Panc1 (cell line): ENCODE measurements around the gene MCM8. TPM values are rescaled to one million over a fixed set of nuclear protein-coding genes. Genes with fewer than 3 reads are reported as not detected.

Experiments
- ATAC-seq: fragments of 200-7000 bp; cut with Tn5 transposase; 2 replicates; pipeline ENCODE4 v1.9.1; 2020; ENCODE audit warnings: mild to moderate bottlenecking, moderate library complexity
- BruUV-seq: library from RNA; stranded (reverse); fragments of 400-500 nt; replicated peaks from 2 replicates; lab custom pipeline; 2021; lab: Mats Ljungman, UMichigan
- CTCF ChIA-PET: fragments of 300-600 bp; sonication (Branson Sonifier 250); formaldehyde crosslinking; loops from one replicate; lab custom pipeline; 2022; ENCODE audit warnings: antibody characterized with exemption; lab: Charles Lee
- POLR2A ChIA-PET: fragments of 300-600 bp; sonication (Branson Sonifier 250); formaldehyde crosslinking; loops from one replicate; lab custom pipeline; 2022; ENCODE audit warnings: antibody characterized with exemption; lab: Charles Lee
- DNase-seq: peaks from one replicate; pipeline ENCODE4 v3.0.0-alpha.2; 2010; ENCODE audit warnings: low read depth, low spot score
- H3K27ac ChIP-seq: 2 replicates; pipeline ENCODE4 v1.5.1; 2011; ENCODE audit warnings: mild to moderate bottlenecking, low read length, inconsistent platforms
- H3K27me3 ChIP-seq: fragments of 200-500 bp; sonication (Bioruptor generic); 2 replicates; pipeline ENCODE4 v1.6.0; 2014; ENCODE audit warnings: low read length, inconsistent platforms; ENCODE audit not compliant: control insufficient read depth, insufficient read depth
- H3K36me3 ChIP-seq: fragments of 200-500 bp; sonication (Bioruptor generic); 2 replicates; pipeline ENCODE4 v1.5.1; 2014; ENCODE audit warnings: inconsistent platforms, mild to moderate bottlenecking, low read length, moderate library complexity; ENCODE audit not compliant: control insufficient read depth, insufficient read depth
- H3K4me1 ChIP-seq: 2 replicates; pipeline ENCODE4 v1.5.1; 2011; ENCODE audit warnings: inconsistent platforms, mild to moderate bottlenecking, low read length, moderate library complexity; ENCODE audit not compliant: control insufficient read depth, insufficient read depth
- H3K4me3 ChIP-seq, 2 experiments: 2 replicates each; pipeline ENCODE4 v1.5.1; 2011 to 2012; ENCODE audit warnings: low read depth in 2 of 2, low read length in 2 of 2, mild to moderate bottlenecking in 2 of 2, inconsistent platforms in 1 of 2, moderate library complexity in 1 of 2
- H3K9me3 ChIP-seq: fragments of 200-500 bp; sonication (Bioruptor generic); 2 replicates; pipeline ENCODE4 v1.5.1; 2014; ENCODE audit warnings: low read depth, mild to moderate bottlenecking, inconsistent platforms, low read length, moderate library complexity; ENCODE audit not compliant: control insufficient read depth, insufficient read depth
- CTCF ChIP-seq: fragments of 450-650 bp; IDR thresholded peaks from 2 replicates; pipeline ENCODE4 v1.5.1; 2017; ENCODE audit warnings: mild to moderate bottlenecking
- POLR2AphosphoS5 ChIP-seq: IDR thresholded peaks from 2 replicates; pipeline ENCODE4 v1.6.1; 2012; ENCODE audit warnings: mild to moderate bottlenecking, low read depth, low read length, moderate library complexity
- REST ChIP-seq, 2 experiments: IDR thresholded peaks; 2 replicates each; pipeline ENCODE4 v1.6.1; 2011 to 2012; ENCODE audit warnings: low read depth in 2 of 2, control low read depth in 1 of 2, low read length in 1 of 2, mild to moderate bottlenecking in 1 of 2, moderate library complexity in 1 of 2; ENCODE audit not compliant: insufficient read depth in 1 of 2
- SIN3A ChIP-seq: IDR thresholded peaks from 2 replicates; pipeline ENCODE4 v1.6.1; 2012; ENCODE audit warnings: low read depth, mild to moderate bottlenecking, low read length, moderate library complexity, borderline replicate concordance; ENCODE audit not compliant: insufficient read depth
- TCF7L2 ChIP-seq: IDR thresholded peaks from 2 replicates; pipeline ENCODE4 v1.6.1; 2011; ENCODE audit warnings: mild to moderate bottlenecking, low read depth, low read length, inconsistent platforms
- in situ Hi-C: cut with HindIII; loops from 2 replicates; pipeline ENCODE4 v1.10.0; 2016; ENCODE audit warnings: low sequenced_read_pairs, low pct_unique_long_range_greater_than_20kb
- intact Hi-C: fragments of 100-400 bp; cut with micrococcal nuclease; formaldehyde crosslinking; loops from one replicate; pipeline ENCODE4 v1.10.0; 2022; ENCODE audit not compliant: unreplicated experiment
- total RNA-seq: library from RNA; stranded (reverse); gene quantifications from one replicate; pipeline ENCODE4 v1.2.1, GENCODE V29; 2021; ENCODE audit not compliant: unreplicated experiment

The MCM8 gene
- total RNA-seq, 1 experiment from 2014 or later = 28.3 TPM

- DNase-seq (no peak), ATAC-seq (no peak)
- POLR2A ChIA-PET = no interaction called here
- no peaks in the 10 kb centered on the region for H3K4me1 ChIP-seq
- H3K9me3 ChIP-seq = no peaks in the 10 kb centered on the region
- H3K27ac ChIP-seq = no peak overlapping the region
- H3K4me3 ChIP-seq = no peak overlapping the region
- no peak for TF ChIP-seq REST (IDR thresholded peaks at IDR 0.05; ENCODE audit: insufficient read depth in 1 of 2, low read depth in 2 of 2, low read length in 1 of 2)
- TF ChIP-seq CTCF = no peak
- TF ChIP-seq SIN3A = no peak
- no peak for TF ChIP-seq TCF7L2
- TF ChIP-seq POLR2AphosphoS5 = no peak
- in situ Hi-C loops = no loop called here
- H3K36me3 ChIP-seq = peaks cover 9% of the 10 kb centered on the region
- CTCF ChIA-PET = no interaction called here
- intact Hi-C loops = no loop called here
- BruUV-seq = no TSS peak
- H3K27me3 ChIP-seq = no peaks in the 10 kb centered on the region
Measured at GRCh38 chr20:5973172-5973571, 22.7 kb downstream of the MCM8 start.

- Histone ChIP-seq H3K27me3 (no peaks in the 10 kb centered on the region), H3K9me3 (no peaks in the 10 kb centered on the region), H3K4me1 (no peaks in the 10 kb centered on the region), H3K27ac (no peak overlapping the region), H3K36me3 (peaks cover 4% of the 10 kb centered on the region; the same call in 1 of the 2 replicates), H3K4me3 (no peak overlapping the region)
- no TSS peak for BruUV-seq
- intact Hi-C loops = no loop called here
- ChIA-PET CTCF (no interaction called here), POLR2A (no interaction called here)
- TF ChIP-seq SIN3A = no peak
- TF ChIP-seq REST (IDR thresholded peaks at IDR 0.05; ENCODE audit: insufficient read depth in 1 of 2, low read depth in 2 of 2, low read length in 1 of 2) = no peak
- no peak for TF ChIP-seq TCF7L2
- no peak for TF ChIP-seq POLR2AphosphoS5
- no peak for TF ChIP-seq CTCF
- ATAC-seq = no peak
- in situ Hi-C loops = no loop called here
- no peak for DNase-seq
Measured at GRCh38 chr20:5973971-5974370, 23.5 kb downstream of the MCM8 start.
